Peyer's patch (tissue), 4 donors: ENCODE results near the gene RPS6KA5. TPM values are rescaled to one million over a fixed set of nuclear protein-coding genes. Genes with fewer than 3 reads are reported as not detected.

Source experiments
- DNase-seq, 3 donors: peaks; one replicate each; pipeline ENCODE4 v3.0.0-alpha.2; 2017 to 2019
- H3K27ac ChIP-seq, 4 donors: fragments of 200-600 bp; sonication (generic); one replicate each; pipeline ENCODE4 v1.5.1; 2016 to 2019
- H3K27me3 ChIP-seq, 2 donors: fragments of 200-600 bp; sonication (generic); one replicate each; pipeline ENCODE4 v1.5.1; 2019
- H3K36me3 ChIP-seq, 3 donors: fragments of 200-600 bp; sonication (generic); one replicate each; pipeline ENCODE4 v1.5.1; 2016 to 2019
- H3K4me1 ChIP-seq, 4 donors: fragments of 200-600 bp; sonication (generic); one replicate each; pipeline ENCODE4 v1.5.1; 2016 to 2019
- H3K4me3 ChIP-seq, 4 donors: fragments of 200-600 bp; sonication (generic); 1 replicate in 3 of 4; 2 replicates in 1 of 4; pipeline ENCODE4 v1.5.1; 2016 to 2019; ENCODE audit warnings: mild to moderate bottlenecking in 1 of 4
- H3K9me3 ChIP-seq, 4 donors: fragments of 200-600 bp; sonication (generic); one replicate each; pipeline ENCODE4 v1.5.1; 2016 to 2019; ENCODE audit warnings: mild to moderate bottlenecking in 1 of 4
- POLR2A ChIP-seq, 2 donors: fragments of 450-650 bp; IDR thresholded peaks; one replicate each; pipeline ENCODE4 v1.5.1; 2017; ENCODE audit warnings: antibody characterized with exemption in 2 of 2, mild to moderate bottlenecking in 2 of 2, moderate library complexity in 2 of 2
- total RNA-seq, 4 donors: library from RNA; depleted of rRNA; stranded (reverse); fragments of >200 nt; gene quantifications; one replicate each; pipeline ENCODE4 v1.1.0, GENCODE V29; 2016
- TF ChIP-seq, protein P1 (sequence below), 6 experiments: fragments of 450-650 bp in 4 of 6; fragments of 200-600 bp in 2 of 6; sonication (generic) in 1 of 6; IDR thresholded peaks; one replicate each; pipeline ENCODE4 v1.5.1; 2017 to 2019; ENCODE audit warnings: antibody characterized with exemption in 6 of 6, mild to moderate bottlenecking in 3 of 6, moderate library complexity in 1 of 6

Gene RPS6KA5
- total RNA-seq, 4 donors from 2014 or later: 10.3 to 15.1 (median 10.6) TPM

DNA sequence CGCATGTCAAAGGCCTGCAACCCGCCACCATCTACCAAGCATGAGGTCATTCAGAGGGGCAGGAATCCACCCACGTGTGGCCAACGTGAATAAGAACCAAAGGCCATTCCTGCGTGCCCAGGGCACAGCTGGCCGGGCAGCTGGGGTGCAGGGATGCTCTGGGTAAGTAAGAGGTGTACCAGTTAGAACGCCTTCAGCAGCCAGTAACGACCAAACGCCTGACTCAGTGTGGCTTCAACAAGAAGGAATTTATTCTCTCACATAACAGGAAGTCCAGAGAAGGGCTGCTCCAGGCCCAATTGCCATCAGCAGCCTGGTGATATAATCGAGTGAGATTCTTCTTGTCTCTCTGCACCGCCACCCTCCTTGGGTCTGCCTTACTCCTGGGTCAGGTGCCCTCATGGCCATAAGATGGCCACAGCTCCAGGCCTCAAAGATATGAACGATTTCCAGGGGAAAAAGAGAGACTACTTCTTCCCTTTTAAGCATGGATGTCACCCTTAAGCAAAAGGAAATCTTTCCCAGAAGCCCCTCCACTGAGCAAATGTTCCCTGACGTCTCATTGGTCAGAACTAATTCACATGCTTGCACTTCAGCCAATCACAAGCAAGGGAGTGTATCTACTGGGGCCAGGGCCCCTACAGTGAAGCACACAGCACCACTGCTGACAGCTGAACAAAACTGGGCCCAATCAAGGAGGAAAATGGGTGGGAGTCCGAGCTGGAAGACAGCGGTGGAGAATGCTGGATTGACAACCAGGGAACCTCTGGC lies 251.5 kb downstream of the RPS6KA5 start:
- no peaks in the 10 kb centered on the region for H3K36me3 ChIP-seq
- H3K9me3 ChIP-seq: no peaks in the 10 kb centered on the region
- no peak for DNase-seq
- H3K27me3 ChIP-seq: no peaks in the 10 kb centered on the region
- H3K4me3 ChIP-seq: no peak overlapping the region
- no peaks in the 10 kb centered on the region for H3K4me1 ChIP-seq
- TF ChIP-seq POLR2A (IDR thresholded peaks at IDR 0.05): no peak
- TF ChIP-seq, protein P1, sequence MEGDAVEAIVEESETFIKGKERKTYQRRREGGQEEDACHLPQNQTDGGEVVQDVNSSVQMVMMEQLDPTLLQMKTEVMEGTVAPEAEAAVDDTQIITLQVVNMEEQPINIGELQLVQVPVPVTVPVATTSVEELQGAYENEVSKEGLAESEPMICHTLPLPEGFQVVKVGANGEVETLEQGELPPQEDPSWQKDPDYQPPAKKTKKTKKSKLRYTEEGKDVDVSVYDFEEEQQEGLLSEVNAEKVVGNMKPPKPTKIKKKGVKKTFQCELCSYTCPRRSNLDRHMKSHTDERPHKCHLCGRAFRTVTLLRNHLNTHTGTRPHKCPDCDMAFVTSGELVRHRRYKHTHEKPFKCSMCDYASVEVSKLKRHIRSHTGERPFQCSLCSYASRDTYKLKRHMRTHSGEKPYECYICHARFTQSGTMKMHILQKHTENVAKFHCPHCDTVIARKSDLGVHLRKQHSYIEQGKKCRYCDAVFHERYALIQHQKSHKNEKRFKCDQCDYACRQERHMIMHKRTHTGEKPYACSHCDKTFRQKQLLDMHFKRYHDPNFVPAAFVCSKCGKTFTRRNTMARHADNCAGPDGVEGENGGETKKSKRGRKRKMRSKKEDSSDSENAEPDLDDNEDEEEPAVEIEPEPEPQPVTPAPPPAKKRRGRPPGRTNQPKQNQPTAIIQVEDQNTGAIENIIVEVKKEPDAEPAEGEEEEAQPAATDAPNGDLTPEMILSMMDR (IDR thresholded peaks at IDR 0.05): no peak
- H3K27ac ChIP-seq: no peak overlapping the region

DNA sequence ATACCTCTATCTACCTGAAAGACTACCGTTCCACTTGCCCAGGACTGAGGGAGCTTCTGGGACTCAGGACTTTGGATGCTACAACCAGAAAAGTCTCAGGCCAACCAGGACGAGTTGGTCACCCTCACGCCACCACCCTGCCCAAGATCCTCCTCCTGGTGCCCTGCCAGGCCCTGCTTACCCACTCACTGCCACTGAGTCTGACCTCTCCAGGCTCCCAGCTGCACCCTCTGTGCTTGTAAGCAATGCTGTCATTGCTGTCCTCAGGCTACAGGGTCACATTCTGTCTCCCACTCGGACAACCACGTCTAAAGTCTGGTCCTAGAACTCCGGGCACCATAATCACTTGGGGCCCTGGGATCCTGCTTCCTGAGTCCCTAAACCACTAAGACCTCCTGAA lies 253.4 kb downstream of the RPS6KA5 start:
- Histone ChIP-seq H3K4me3 (no peak overlapping the region), H3K27me3 (no peaks in the 10 kb centered on the region), H3K4me1 (no peaks in the 10 kb centered on the region), H3K9me3 (no peaks in the 10 kb centered on the region), H3K36me3 (no peaks in the 10 kb centered on the region), H3K27ac (no peak overlapping the region)
- TF ChIP-seq, protein P1 (IDR thresholded peaks at IDR 0.05): no peak
- no peak for DNase-seq

DNA sequence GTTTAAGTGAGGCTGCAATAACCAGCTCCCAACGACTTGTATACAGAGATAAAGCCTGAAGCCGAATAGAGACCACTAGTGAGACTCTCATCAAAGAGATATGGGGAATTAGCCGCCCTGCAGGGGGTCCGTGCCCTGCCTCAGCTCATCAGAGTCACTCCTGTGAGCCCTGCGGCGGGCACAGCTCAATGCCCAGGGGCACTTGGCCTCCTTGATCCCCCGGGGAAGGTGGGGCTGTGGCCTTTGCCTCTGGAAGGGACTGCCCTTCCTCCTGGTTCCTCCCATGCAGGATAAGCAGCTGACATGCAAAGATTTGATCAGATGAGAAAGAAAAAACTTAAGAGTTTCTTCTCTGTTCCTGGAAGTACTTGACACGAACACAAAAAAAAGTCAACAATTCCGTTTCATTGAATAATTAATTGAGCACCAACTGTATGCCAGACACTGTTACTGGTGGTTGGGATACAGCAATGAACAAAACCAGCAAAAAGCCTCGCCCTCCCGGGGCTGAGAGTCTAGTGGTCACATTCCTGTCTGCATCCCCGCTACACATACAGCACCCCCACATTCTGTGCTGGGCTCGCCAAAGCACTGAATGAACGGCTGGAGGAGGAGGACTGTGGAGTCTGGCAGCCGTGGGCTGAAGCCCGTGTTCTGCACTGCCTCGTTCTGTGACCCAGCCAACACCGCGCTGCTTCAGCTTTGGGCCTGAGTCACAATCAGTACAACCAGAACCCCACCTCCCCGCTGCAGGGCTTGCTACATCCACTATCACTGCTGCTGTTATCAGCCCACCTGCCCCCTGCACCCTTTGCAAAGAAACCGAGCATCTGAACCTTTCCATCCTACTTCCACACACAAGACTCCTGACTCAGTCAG lies 254.5 kb downstream of the RPS6KA5 start:
- no peak for DNase-seq
- H3K4me3 ChIP-seq: no peak overlapping the region
- H3K36me3 ChIP-seq: no peaks in the 10 kb centered on the region
- no peaks in the 10 kb centered on the region for H3K4me1 ChIP-seq
- no peak for TF ChIP-seq POLR2A (IDR thresholded peaks at IDR 0.05)
- TF ChIP-seq, protein P1 (IDR thresholded peaks at IDR 0.05): no peak
- no peaks in the 10 kb centered on the region for H3K9me3 ChIP-seq
- H3K27ac ChIP-seq: no peak overlapping the region
- H3K27me3 ChIP-seq: no peaks in the 10 kb centered on the region

- H3K27ac ChIP-seq: no peak overlapping the region
- no peaks in the 10 kb centered on the region for H3K4me1 ChIP-seq
- H3K36me3 ChIP-seq: no peaks in the 10 kb centered on the region
- no peaks in the 10 kb centered on the region for H3K9me3 ChIP-seq
- H3K27me3 ChIP-seq: no peaks in the 10 kb centered on the region
- TF ChIP-seq, protein P1 (IDR thresholded peaks at IDR 0.05): no peak
- TF ChIP-seq POLR2A (IDR thresholded peaks at IDR 0.05): no peak
- no peak for DNase-seq
- H3K4me3 ChIP-seq: no peak overlapping the region
Measured at GRCh38 chr14:90805084-90805391, 255.4 kb downstream of the RPS6KA5 start.

GRCh38 chr14:90804292-90805083 lies 256.0 kb downstream of the RPS6KA5 start:
- TF ChIP-seq, protein P1 (IDR thresholded peaks at IDR 0.05): no peak
- no peak for TF ChIP-seq POLR2A (IDR thresholded peaks at IDR 0.05)
- no peaks in the 10 kb centered on the region for H3K9me3 ChIP-seq
- peak overlapping the region in 1 of 4 donors; percentile 31 for H3K27ac ChIP-seq
- no peak for DNase-seq
- no peaks in the 10 kb centered on the region for H3K36me3 ChIP-seq
- no peaks in the 10 kb centered on the region for H3K27me3 ChIP-seq
- no peaks in the 10 kb centered on the region for H3K4me1 ChIP-seq
- H3K4me3 ChIP-seq: no peak overlapping the region
